Mammary epithelial cell (primary cell): Measurements from ENCODE around the gene GPHA2.

Experiments
- EZH2 ChIP-seq: IDR thresholded peaks from 2 replicates; pipeline ENCODE4 v1.6.1; 2012; ENCODE audit warnings: low read length, inconsistent platforms, borderline replicate concordance
- TF ChIP-seq, protein P1 (sequence below), 2 donors: IDR thresholded peaks in 1 of 2; conservative IDR thresholded peaks in 1 of 2; 2 replicates each; pipeline ENCODE4 v1.5.1; 2011 to 2012; ENCODE audit warnings: inconsistent platforms in 2 of 2, low read length in 2 of 2, mild to moderate bottlenecking in 2 of 2, control low read depth in 1 of 2, low read depth in 1 of 2; ENCODE audit not compliant: insufficient read depth in 1 of 2; ENCODE audit errors: extremely low read depth in 1 of 2

- TF ChIP-seq, protein P1, sequence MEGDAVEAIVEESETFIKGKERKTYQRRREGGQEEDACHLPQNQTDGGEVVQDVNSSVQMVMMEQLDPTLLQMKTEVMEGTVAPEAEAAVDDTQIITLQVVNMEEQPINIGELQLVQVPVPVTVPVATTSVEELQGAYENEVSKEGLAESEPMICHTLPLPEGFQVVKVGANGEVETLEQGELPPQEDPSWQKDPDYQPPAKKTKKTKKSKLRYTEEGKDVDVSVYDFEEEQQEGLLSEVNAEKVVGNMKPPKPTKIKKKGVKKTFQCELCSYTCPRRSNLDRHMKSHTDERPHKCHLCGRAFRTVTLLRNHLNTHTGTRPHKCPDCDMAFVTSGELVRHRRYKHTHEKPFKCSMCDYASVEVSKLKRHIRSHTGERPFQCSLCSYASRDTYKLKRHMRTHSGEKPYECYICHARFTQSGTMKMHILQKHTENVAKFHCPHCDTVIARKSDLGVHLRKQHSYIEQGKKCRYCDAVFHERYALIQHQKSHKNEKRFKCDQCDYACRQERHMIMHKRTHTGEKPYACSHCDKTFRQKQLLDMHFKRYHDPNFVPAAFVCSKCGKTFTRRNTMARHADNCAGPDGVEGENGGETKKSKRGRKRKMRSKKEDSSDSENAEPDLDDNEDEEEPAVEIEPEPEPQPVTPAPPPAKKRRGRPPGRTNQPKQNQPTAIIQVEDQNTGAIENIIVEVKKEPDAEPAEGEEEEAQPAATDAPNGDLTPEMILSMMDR (conservative IDR thresholded peaks at IDR 0.05 in 1 of 2, IDR thresholded peaks at IDR 0.05 in 1 of 2; ENCODE audit: extremely low read depth in 1 of 2, insufficient read depth in 1 of 2, low read depth in 1 of 2, low read length in 2 of 2) = no peak
- TF ChIP-seq EZH2 = no peak
Observed at GRCh38 chr11:64920124-64920523, 15.6 kb downstream of the GPHA2 start.
